ENCODE results near the gene TNFAIP3.

TNFAIP3 gene

DNA sequence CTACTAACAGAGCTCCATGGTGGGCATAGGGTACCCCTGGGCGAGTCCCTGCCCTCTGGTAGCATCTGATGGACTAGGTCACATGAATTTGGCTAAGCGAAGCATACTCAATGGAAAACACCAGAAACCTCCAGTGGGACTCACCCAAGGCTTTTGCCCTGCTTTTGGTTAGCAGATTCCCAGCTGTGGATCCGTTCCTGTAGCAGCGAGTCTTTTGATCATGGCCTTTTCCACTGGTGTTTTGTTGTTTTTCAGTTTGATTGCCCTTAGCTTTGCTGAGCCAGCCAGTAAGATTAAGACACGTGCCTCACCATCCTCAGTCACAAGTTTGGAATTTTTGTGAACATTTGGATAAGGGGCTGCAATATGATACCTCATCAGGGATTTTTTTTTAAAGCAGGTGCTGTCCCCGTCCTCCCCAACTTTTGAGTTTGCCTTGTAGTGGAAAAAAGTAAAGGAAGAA, 8.0 kb downstream of the TNFAIP3 start:
- Histone ChIP-seq H3K36me3 (replicated peaks) (peaks cover 55% of the 10 kb centered on the region), H3K27ac (no peak overlapping the region), H3K27me3 (replicated peaks) (no peaks in the 10 kb centered on the region), H3K4me3 (ENCODE audit: low read depth, low read length) (no peak overlapping the region)
- DNase-seq, result no peak
- no peak for TF ChIP-seq CTCF (IDR thresholded peaks at IDR 0.05; ENCODE audit: low read depth, low read length, missing control alignments)
- in situ Hi-C loops (cut with HindIII; ENCODE audit: low pct_ligation_motif_present, low sequenced_read_pairs), result no loop called here

- DNase-seq, result no peak
- H3K4me3 ChIP-seq (ENCODE audit: low read depth, low read length), result no peak overlapping the region
- H3K36me3 ChIP-seq (replicated peaks), result peaks cover 60% of the 10 kb centered on the region
- no peak overlapping the region for H3K27ac ChIP-seq
- H3K27me3 ChIP-seq (replicated peaks), result no peaks in the 10 kb centered on the region
- TF ChIP-seq CTCF (IDR thresholded peaks at IDR 0.05; ENCODE audit: low read depth, low read length, missing control alignments), result no peak
- in situ Hi-C loops (cut with HindIII; ENCODE audit: low pct_ligation_motif_present, low sequenced_read_pairs), result no loop called here
Measured at GRCh38 chr6:137875606-137876005, 8.5 kb downstream of the TNFAIP3 start.

DNA sequence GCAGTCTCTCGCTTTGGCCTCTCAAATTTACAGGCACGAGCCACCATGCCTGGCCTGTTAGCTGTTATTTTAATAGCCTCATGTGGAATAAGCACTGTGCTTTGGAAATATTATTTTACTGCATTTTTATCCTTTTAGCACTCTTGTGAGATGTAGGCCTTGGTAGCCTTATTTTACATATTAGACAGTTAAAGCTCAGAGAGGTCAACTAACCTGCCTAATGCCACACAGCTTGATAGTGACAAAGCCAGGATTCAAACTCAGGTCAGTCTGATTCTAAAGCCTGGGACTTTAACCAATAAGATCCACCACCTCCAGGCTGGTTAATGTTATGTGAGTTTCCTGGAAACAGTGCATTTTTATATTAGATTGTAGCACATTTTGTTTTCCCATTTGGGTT, 9.5 kb downstream of the TNFAIP3 start:
- Histone ChIP-seq H3K27ac (no peak overlapping the region), H3K36me3 (replicated peaks) (peaks cover 66% of the 10 kb centered on the region), H3K27me3 (replicated peaks) (no peaks in the 10 kb centered on the region), H3K4me3 (ENCODE audit: low read depth, low read length) (no peak overlapping the region)
- in situ Hi-C loops (cut with HindIII; ENCODE audit: low pct_ligation_motif_present, low sequenced_read_pairs), result no loop called here
- no peak for DNase-seq
- no peak for TF ChIP-seq CTCF (IDR thresholded peaks at IDR 0.05; ENCODE audit: low read depth, low read length, missing control alignments)

DNA sequence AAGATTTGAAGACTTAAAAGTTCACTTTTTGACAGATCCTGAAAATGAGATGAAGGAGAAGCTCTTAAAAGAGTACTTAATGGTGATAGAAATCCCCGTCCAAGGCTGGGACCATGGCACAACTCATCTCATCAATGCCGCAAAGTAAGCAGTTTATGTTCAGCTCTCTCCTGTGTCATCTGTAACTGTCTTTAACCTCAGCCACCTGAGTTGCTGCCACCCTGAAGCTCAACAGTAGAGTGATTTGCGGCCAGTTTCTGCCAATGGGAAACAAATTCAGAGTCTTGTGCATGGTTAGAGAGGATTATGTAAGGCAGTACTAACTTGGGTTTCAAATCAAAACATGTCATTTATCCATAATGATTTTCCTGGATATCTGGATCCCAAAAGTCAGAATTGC, 10.1 kb downstream of the TNFAIP3 start:
- no peak for TF ChIP-seq CTCF (IDR thresholded peaks at IDR 0.05; ENCODE audit: low read depth, low read length, missing control alignments)
- Histone ChIP-seq H3K27me3 (replicated peaks) (no peaks in the 10 kb centered on the region), H3K27ac (no peak overlapping the region), H3K36me3 (replicated peaks) (peaks cover 72% of the 10 kb centered on the region), H3K4me3 (ENCODE audit: low read depth, low read length) (no peak overlapping the region)
- no peak for DNase-seq
- in situ Hi-C loops (cut with HindIII; ENCODE audit: low pct_ligation_motif_present, low sequenced_read_pairs), result no loop called here

- DNase-seq, result no peak
- Histone ChIP-seq H3K27ac (no peak overlapping the region), H3K27me3 (replicated peaks) (no peaks in the 10 kb centered on the region), H3K36me3 (replicated peaks) (peaks cover 76% of the 10 kb centered on the region), H3K4me3 (ENCODE audit: low read depth, low read length) (no peak overlapping the region)
- no peak for TF ChIP-seq CTCF (IDR thresholded peaks at IDR 0.05; ENCODE audit: low read depth, low read length, missing control alignments)
- in situ Hi-C loops (cut with HindIII; ENCODE audit: low pct_ligation_motif_present, low sequenced_read_pairs), result no loop called here
Measured at GRCh38 chr6:137877606-137878005, 10.5 kb downstream of the TNFAIP3 start.

GRCh38 chr6:137878029-137878428, 11.0 kb downstream of the TNFAIP3 start:
- Histone ChIP-seq H3K36me3 (replicated peaks) (peaks cover 76% of the 10 kb centered on the region), H3K4me3 (ENCODE audit: low read depth, low read length) (no peak overlapping the region), H3K27ac (no peak overlapping the region), H3K27me3 (replicated peaks) (no peaks in the 10 kb centered on the region)
- TF ChIP-seq CTCF (IDR thresholded peaks at IDR 0.05; ENCODE audit: low read depth, low read length, missing control alignments), result no peak
- in situ Hi-C loops (cut with HindIII; ENCODE audit: low pct_ligation_motif_present, low sequenced_read_pairs), result no loop called here
- DNase-seq, result no peak

Data from brain microvascular endothelial cell (primary cell).